Measurements from ENCODE around the gene FGFR2.

GRCh38 chr10:121501796-121502195 is 96.4 kb downstream of the FGFR2 start:
- no peak for TF ChIP-seq CTCF (conservative IDR thresholded peaks at IDR 0.05; ENCODE audit: low read length)
- TF ChIP-seq EZH2phosphoT487 (IDR thresholded peaks at IDR 0.05; ENCODE audit: borderline replicate concordance, low read depth, low read length), result no peak

Measured in OCI-LY7 (cell line).